Tibial nerve (tissue), 4 donors: ENCODE data around the gene C1RL. TPM values are rescaled to one million over a fixed set of nuclear protein-coding genes. Genes with fewer than 3 reads are reported as not detected.
A peak's percentile ranks its signal among the peaks of the same experiment; 100 is the strongest.

ENCODE experiments used
- DNase-seq, 2 donors: peaks; one replicate each; pipeline ENCODE4 v3.0.0-alpha.2; 2019; ENCODE audit warnings: low spot score in 2 of 2
- H3K27ac ChIP-seq, 4 donors: fragments of 200-600 bp; sonication (generic) in 3 of 4; one replicate each; pipeline ENCODE4 v1.5.1; 2017 to 2019; ENCODE audit warnings: mild to moderate bottlenecking in 1 of 4
- H3K27me3 ChIP-seq, 2 donors: fragments of 200-600 bp; sonication (generic) in 1 of 2; one replicate each; pipeline versions ENCODE4 v1.5.1 to v1.6.0; 2017 to 2019
- H3K36me3 ChIP-seq, 3 donors: fragments of 200-600 bp; sonication (generic); one replicate each; pipeline ENCODE4 v1.5.1; 2018 to 2019
- H3K4me1 ChIP-seq, 4 donors: fragments of 200-600 bp; sonication (generic) in 3 of 4; one replicate each; pipeline ENCODE4 v1.5.1; 2017 to 2019
- H3K4me3 ChIP-seq, 4 donors: fragments of 200-600 bp; sonication (generic) in 3 of 4; one replicate each; pipeline ENCODE4 v1.5.1; 2017 to 2019; ENCODE audit warnings: mild to moderate bottlenecking in 1 of 4, moderate library complexity in 1 of 4
- H3K9me3 ChIP-seq, 4 donors: fragments of 200-600 bp; sonication (generic) in 3 of 4; one replicate each; pipeline ENCODE4 v1.5.1; 2017 to 2019
- EP300 ChIP-seq, 2 donors: sonication (generic); formaldehyde crosslinking; IDR thresholded peaks; one replicate each; pipeline ENCODE4 v1.6.1; 2017; ENCODE audit warnings: antibody characterized with exemption in 2 of 2, mild to moderate bottlenecking in 1 of 2
- POLR2A ChIP-seq, 2 donors: fragments of 450-650 bp; IDR thresholded peaks; one replicate each; pipeline ENCODE4 v1.6.1; 2017; ENCODE audit warnings: antibody characterized with exemption in 2 of 2, mild to moderate bottlenecking in 2 of 2, moderate library complexity in 2 of 2
- WGBS, 2 donors: methylation state at CpG; one replicate each; pipeline ENCODE4 v1.1.5; 2018; 5-methylcytosine and 5-hydroxymethylcytosine counted together
- total RNA-seq, 4 donors: library from RNA; depleted of rRNA; stranded (reverse); fragments of >200 nt; gene quantifications; one replicate each; pipeline ENCODE4 v1.1.0, GENCODE V29; 2016
- TF ChIP-seq, protein P1 (sequence below), 5 experiments: fragments of 200-600 bp in 3 of 5; fragments of 450-650 bp in 2 of 5; sonication (generic) in 3 of 5; IDR thresholded peaks; one replicate each; pipeline ENCODE4 v1.5.1; 2016 to 2019; ENCODE audit warnings: antibody characterized with exemption in 5 of 5, mild to moderate bottlenecking in 3 of 5, moderate library complexity in 2 of 5

The C1RL gene
- total RNA-seq, 4 donors from 2014 or later: 125 to 214 (median 180) TPM

DNA sequence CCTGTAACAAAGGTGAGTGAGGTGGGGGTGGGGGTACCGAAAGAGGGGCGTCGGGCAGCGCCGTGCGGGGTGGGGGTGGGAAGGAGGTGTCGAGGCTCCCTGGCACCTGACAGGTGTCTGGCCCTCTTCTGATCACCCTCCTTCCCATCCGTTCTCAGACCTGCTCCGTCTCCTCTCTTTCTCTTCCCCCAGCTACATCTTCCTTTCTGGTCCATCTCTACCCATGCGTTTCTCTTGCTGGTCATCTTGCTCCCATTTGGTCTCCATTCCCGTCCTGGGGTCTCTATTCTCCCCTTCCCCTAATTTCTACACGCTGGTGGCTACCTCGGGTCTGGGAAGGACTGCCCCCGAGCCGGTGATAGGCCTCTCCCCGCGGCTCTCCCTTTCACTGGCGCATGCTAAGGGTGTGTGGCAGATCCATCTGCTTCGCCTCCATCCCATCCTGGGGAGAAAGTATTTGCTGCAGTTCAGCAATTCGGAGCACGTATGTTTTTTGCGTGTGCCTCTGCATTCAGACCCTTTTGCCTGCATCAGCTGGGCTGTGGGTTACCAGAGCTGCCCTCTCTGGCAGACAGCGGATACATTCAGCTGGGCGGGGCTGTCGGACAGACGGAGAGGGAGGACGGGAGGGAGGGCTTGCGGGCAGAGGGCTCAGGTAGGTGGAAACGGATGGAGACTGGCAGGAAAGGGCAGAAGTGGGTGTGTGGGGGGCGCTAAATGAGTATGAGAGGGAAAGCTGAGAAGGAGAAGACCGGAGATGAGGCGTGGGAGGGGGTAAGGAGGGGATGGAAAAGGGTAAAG lies 21.9 kb upstream of the C1RL start:
- WGBS, 2 donors: 3 to 5% methylated on average over 32 of the region's 32 CpGs
- Histone ChIP-seq H3K4me1 (peaks cover 0 to 37% (median 15%) of the 10 kb centered on the region in 4 donors), H3K9me3 (no peaks in the 10 kb centered on the region), H3K27ac (peak overlapping the region; percentile 60 to 90 (median 79)), H3K27me3 (no peaks in the 10 kb centered on the region), H3K4me3 (peak overlapping the region; percentile 51 to 66 (median 64)), H3K36me3 (peaks cover 0 to 23% (median 2%) of the 10 kb centered on the region in 3 donors)
- TF ChIP-seq EP300 (IDR thresholded peaks at IDR 0.05): peak in 1 of 2 donors; percentile 24
- TF ChIP-seq, protein P1, sequence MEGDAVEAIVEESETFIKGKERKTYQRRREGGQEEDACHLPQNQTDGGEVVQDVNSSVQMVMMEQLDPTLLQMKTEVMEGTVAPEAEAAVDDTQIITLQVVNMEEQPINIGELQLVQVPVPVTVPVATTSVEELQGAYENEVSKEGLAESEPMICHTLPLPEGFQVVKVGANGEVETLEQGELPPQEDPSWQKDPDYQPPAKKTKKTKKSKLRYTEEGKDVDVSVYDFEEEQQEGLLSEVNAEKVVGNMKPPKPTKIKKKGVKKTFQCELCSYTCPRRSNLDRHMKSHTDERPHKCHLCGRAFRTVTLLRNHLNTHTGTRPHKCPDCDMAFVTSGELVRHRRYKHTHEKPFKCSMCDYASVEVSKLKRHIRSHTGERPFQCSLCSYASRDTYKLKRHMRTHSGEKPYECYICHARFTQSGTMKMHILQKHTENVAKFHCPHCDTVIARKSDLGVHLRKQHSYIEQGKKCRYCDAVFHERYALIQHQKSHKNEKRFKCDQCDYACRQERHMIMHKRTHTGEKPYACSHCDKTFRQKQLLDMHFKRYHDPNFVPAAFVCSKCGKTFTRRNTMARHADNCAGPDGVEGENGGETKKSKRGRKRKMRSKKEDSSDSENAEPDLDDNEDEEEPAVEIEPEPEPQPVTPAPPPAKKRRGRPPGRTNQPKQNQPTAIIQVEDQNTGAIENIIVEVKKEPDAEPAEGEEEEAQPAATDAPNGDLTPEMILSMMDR (IDR thresholded peaks at IDR 0.05): no peak
- no peak for TF ChIP-seq POLR2A (IDR thresholded peaks at IDR 0.05)
- DNase-seq: peak in 1 of 2 donors; percentile 34

DNA sequence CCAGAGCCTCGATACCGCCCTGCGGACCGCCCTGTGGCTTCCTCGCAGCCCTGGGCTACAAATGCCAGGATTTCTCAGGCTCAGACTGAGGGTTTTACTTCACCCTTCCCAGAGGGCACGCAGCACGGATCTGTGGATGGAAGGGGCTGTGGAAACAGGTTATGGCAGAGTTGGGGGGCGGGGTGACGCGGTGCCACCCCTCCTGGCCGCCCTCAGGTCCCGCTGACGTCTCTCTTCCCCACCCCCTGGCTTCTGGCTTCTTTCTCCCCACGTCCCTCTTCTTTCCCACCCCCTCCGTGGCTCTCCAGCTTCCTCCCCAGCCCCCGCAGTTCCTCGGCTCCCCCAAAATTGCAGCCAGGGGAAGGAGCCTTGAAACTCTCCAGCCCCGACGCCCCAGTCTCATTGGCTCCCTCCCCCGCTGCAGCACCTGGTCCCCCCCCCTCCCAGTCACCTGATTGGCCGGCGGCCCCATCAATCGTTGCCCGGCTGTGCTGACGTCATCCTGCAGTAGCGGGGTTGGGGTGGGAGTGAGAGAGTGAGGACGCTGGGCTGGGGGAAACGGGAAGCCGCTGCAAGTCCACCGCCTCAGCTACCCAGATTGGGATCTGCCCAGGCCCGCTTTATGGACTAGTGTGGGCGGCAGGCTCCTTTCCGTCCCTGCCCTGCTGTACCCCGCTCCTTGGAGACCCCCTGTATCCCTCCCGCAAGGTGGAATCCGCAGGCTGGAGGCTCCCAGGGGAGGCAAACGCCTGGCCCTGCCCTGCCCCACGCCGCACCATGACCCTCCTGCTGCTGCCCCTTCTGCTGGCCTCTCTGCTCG lies 21.1 kb upstream of the C1RL start, which contains the start of gene CLSTN3:
TSS of gene CLSTN3 (plus strand) at position 500 of the 820 bp plus-strand sequence. CDS start at position 778, 278 bp downstream.
- Histone ChIP-seq H3K36me3 (peaks cover 0 to 14% (median 0%) of the 10 kb centered on the region in 3 donors), H3K9me3 (no peaks in the 10 kb centered on the region), H3K4me1 (peaks cover 0 to 37% (median 15%) of the 10 kb centered on the region in 4 donors), H3K27me3 (no peaks in the 10 kb centered on the region), H3K27ac (peak within 1 kb of the TSS; percentile 60 to 90 (median 79)), H3K4me3 (peak within 1 kb of the TSS; percentile 51 to 66 (median 64))
- DNase-seq: peak; percentile 60 to 75
- TF ChIP-seq EP300 (IDR thresholded peaks at IDR 0.05) (peak in 1 of 2 donors; percentile 30), POLR2A (IDR thresholded peaks at IDR 0.05) (peak in 1 of 2 donors; percentile 46)
- TF ChIP-seq, protein P1 (IDR thresholded peaks at IDR 0.05): no peak
- WGBS, 2 donors: 1% methylated on average over 25 to 34 of the region's 40 CpGs

DNA sequence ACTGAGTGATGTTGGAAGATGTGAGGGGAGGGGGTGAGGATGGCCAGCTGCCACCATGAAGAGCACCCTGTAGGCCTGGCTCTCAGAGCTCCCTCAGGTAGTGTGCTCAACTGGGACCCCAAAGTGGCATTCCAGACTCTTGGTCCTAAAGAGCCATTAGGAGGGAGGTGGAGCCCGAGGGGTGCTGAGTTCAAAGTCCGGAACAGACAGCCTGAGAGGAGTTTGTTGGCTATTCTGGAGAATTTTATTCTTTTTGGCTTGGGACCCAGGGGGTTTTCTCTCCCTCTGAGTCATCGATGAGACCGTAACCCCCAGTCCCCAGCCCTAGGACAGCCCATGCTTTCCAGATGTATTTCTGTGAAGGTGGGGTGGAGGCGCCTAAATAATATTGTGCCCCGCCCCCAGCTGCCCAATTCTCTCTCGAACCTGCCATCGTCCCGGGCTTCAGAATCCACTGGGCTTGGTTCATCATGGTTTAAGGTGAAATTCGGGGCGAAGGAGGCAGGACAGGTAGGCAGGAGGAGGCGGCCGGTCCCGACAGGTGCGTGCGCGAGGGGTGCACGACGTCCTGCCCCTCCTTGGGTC lies 20.4 kb upstream of the C1RL start:
- Histone ChIP-seq H3K4me1 (peaks cover 0 to 37% (median 15%) of the 10 kb centered on the region in 4 donors), H3K4me3 (peak overlapping the region; percentile 51 to 66 (median 64)), H3K36me3 (peaks cover 0 to 7% (median 0%) of the 10 kb centered on the region in 3 donors), H3K27me3 (no peaks in the 10 kb centered on the region), H3K27ac (peak overlapping the region; percentile 60 to 90 (median 79)), H3K9me3 (no peaks in the 10 kb centered on the region)
- WGBS, 2 donors: 7 to 10% methylated on average over 14 to 19 of the region's 19 CpGs
- TF ChIP-seq, protein P1 (IDR thresholded peaks at IDR 0.05): no peak
- TF ChIP-seq EP300 (IDR thresholded peaks at IDR 0.05): no peak
- no peak for TF ChIP-seq POLR2A (IDR thresholded peaks at IDR 0.05)
- DNase-seq: no peak

DNA sequence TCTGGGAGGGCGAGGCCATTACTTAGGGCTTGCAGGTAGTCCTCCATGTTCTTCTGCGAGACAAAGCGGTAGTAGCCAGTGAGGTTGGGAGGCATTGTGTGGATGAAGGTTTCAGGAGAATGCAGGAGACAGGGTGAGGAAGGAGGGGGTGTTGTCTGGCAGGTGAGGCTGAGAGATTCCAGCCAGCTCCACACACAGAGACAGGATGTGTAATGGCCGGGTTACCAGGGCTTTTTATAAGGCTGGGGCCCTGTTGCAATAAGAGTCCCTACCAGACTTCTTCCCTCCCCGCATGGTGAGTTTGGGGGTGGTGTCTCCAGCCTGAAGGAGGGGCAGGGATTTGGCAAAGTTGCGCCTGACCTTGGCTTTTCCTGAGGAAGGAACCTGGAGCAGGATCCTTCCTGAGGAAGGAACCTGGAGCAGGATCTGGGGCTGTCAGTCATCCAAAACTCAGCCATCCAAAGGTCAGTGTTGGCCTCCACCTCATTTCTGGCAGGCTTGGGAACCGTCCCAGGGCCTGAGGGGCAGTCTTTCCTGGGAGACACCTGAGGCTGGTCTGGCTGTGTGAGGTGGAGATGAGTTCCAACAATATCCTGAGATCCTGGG lies 19.8 kb upstream of the C1RL start, which contains the start of gene RBP5:
TSS of gene RBP5 (minus strand) at position 209 of the 606 bp plus-strand sequence. CDS start at position 95, 114 bp downstream.
- peak within 1 kb of the TSS; percentile 60 to 90 (median 79) for H3K27ac ChIP-seq

More for the DNA sequence above, 19.8 kb upstream of the C1RL start, which contains the start of gene RBP5:
- peaks cover 0 to 1% (median 0%) of the 10 kb centered on the region in 3 donors for H3K36me3 ChIP-seq
- H3K4me3 ChIP-seq: peak within 1 kb of the TSS; percentile 51 to 66 (median 64)
- no peaks in the 10 kb centered on the region for H3K27me3 ChIP-seq
- WGBS, 2 donors: 67% methylated on average over 7 of the region's 7 CpGs
- DNase-seq: no peak
- H3K9me3 ChIP-seq: no peaks in the 10 kb centered on the region
- peaks cover 0 to 37% (median 15%) of the 10 kb centered on the region in 4 donors for H3K4me1 ChIP-seq
- no peak for TF ChIP-seq EP300 (IDR thresholded peaks at IDR 0.05)
- TF ChIP-seq, protein P1 (IDR thresholded peaks at IDR 0.05): no peak
- TF ChIP-seq POLR2A (IDR thresholded peaks at IDR 0.05): no peak
